GM23338 (cell line): ENCODE data around the gene S100B. TPM values are rescaled to one million over a fixed set of nuclear protein-coding genes. Genes with fewer than 3 reads are reported as not detected.

Experiments used
- ATAC-seq: fragments of 200-7000 bp; cut with Tn5 transposase; 3 replicates; pipeline ENCODE4 v1.9.1; 2020
- DNase-seq: peaks from one replicate; pipeline ENCODE4 v3.0.0-alpha.2; 2015; ENCODE audit warnings: low spot score
- H2AFZ ChIP-seq: fragments of 200-600 bp; sonication (generic); 2 replicates; pipeline ENCODE4 v1.8.0; 2016; ENCODE audit warnings: antibody characterized with exemption, mild to moderate bottlenecking, moderate library complexity
- H3F3A ChIP-seq: fragments of 200-600 bp; sonication (generic); replicated peaks from 2 replicates; pipeline ENCODE4 v1.8.0; 2017; ENCODE audit warnings: antibody characterized with exemption, mixed run types, low read depth
- H3K27ac ChIP-seq: fragments of 200-600 bp; sonication (generic); 2 replicates; pipeline ENCODE4 v1.6.1; 2016; ENCODE audit warnings: low read depth
- H3K27me3 ChIP-seq: fragments of 200-600 bp; sonication (generic); 2 replicates; pipeline ENCODE4 v1.8.0; 2016; ENCODE audit warnings: mild to moderate bottlenecking, mixed run types, moderate library complexity; ENCODE audit not compliant: insufficient read depth
- H3K36me3 ChIP-seq: fragments of 200-600 bp; sonication (generic); 2 replicates; pipeline ENCODE4 v1.8.0; 2016; ENCODE audit warnings: mild to moderate bottlenecking; ENCODE audit not compliant: insufficient read depth
- H3K4me1 ChIP-seq: fragments of 200-600 bp; sonication (generic); 2 replicates; pipeline ENCODE4 v1.8.0; 2016; ENCODE audit warnings: mild to moderate bottlenecking, moderate library complexity; ENCODE audit not compliant: insufficient read depth
- H3K4me2 ChIP-seq: fragments of 200-600 bp; sonication (generic); 2 replicates; pipeline ENCODE4 v1.7.1; 2017; ENCODE audit warnings: mixed run types
- H3K4me3 ChIP-seq: fragments of 200-600 bp; sonication (generic); 2 replicates; pipeline ENCODE4 v1.6.1; 2016; ENCODE audit warnings: mixed run types
- H3K79me2 ChIP-seq: fragments of 200-600 bp; sonication (generic); replicated peaks from 2 replicates; pipeline ENCODE4 v1.8.0; 2017; ENCODE audit warnings: mild to moderate bottlenecking; ENCODE audit not compliant: insufficient read depth
- H3K9me2 ChIP-seq: fragments of 200-600 bp; sonication (generic); 2 replicates; pipeline ENCODE4 v1.8.0; 2017; ENCODE audit not compliant: insufficient read depth
- H4K20me1 ChIP-seq: fragments of 200-600 bp; sonication (generic); replicated peaks from 2 replicates; pipeline ENCODE4 v1.8.0; 2017; ENCODE audit warnings: mild to moderate bottlenecking; ENCODE audit not compliant: insufficient read depth
- H3K27ac Mint-ChIP-seq: 2 replicates; pipeline ENCODE4 v1.8.0; 2020; ENCODE audit warnings: inconsistent platforms, mild to moderate bottlenecking, moderate library complexity, mixed read lengths
- H3K27me3 Mint-ChIP-seq: 3 replicates; pipeline ENCODE4 v1.8.0; 2022; ENCODE audit warnings: low read depth, mild to moderate bottlenecking, moderate library complexity, mixed read lengths, inconsistent platforms; ENCODE audit not compliant: insufficient read depth, poor library complexity
- H3K36me3 Mint-ChIP-seq: 3 replicates; pipeline ENCODE4 v1.8.0; 2021; ENCODE audit warnings: low read depth, mild to moderate bottlenecking, inconsistent platforms, moderate library complexity, mixed read lengths
- H3K4me1 Mint-ChIP-seq: 3 replicates; pipeline ENCODE4 v1.8.0; 2020; ENCODE audit warnings: mild to moderate bottlenecking, inconsistent platforms, mixed read lengths
- H3K4me3 Mint-ChIP-seq: 3 replicates; pipeline ENCODE4 v1.8.0; 2021; ENCODE audit warnings: moderate library complexity, mild to moderate bottlenecking, inconsistent platforms, mixed read lengths
- H3K9me3 Mint-ChIP-seq: 3 replicates; pipeline ENCODE4 v1.8.0; 2020; ENCODE audit warnings: moderate library complexity, mild to moderate bottlenecking, inconsistent platforms, mixed read lengths
- CTCF ChIP-seq, 2 experiments: fragments of 200-600 bp in 1 of 2; sonication (generic) in 1 of 2; conservative IDR thresholded peaks; 2 replicates each; pipeline versions ENCODE4 v1.5.1 to v1.6.1; 2016 to 2017; ENCODE audit warnings: antibody characterized with exemption in 2 of 2, low read depth in 2 of 2, mild to moderate bottlenecking in 2 of 2, moderate library complexity in 1 of 2
- ETS1 ChIP-seq: IDR thresholded peaks from 2 replicates; pipeline ENCODE4 v1.6.1; 2016; ENCODE audit warnings: antibody characterized with exemption
- ZNF331 ChIP-seq: fragments of 250-450 bp; sonication (Bioruptor Pico); IDR thresholded peaks from 2 replicates; pipeline ENCODE4 v1.5.0; 2020; ENCODE audit warnings: low read depth, mild to moderate bottlenecking, moderate library complexity
- ZNF462 ChIP-seq: fragments of 250-450 bp; sonication (Bioruptor Pico); IDR thresholded peaks from 2 replicates; pipeline ENCODE4 v1.5.0; 2020; ENCODE audit warnings: mild to moderate bottlenecking, moderate library complexity
- polyA plus RNA-seq: library from polyadenylated mRNA; unstranded; fragments of >200 nt; fragmentation: Nextera tagmentation; extraction: Ambion mirVana; gene quantifications from 2 replicates; pipeline ENCODE4 v1.2.1, GENCODE V29; 2016
- total RNA-seq: library from RNA; depleted of rRNA; stranded (reverse); fragments of >200 nt; shearing (Covaris generic); gene quantifications from 2 replicates; pipeline ENCODE4 v1.2.3, GENCODE V29; 2014

The S100B gene
- total and polyA plus RNA-seq, 2 experiments from 2014 or later: 0.97 to 1.5 TPM

DNA sequence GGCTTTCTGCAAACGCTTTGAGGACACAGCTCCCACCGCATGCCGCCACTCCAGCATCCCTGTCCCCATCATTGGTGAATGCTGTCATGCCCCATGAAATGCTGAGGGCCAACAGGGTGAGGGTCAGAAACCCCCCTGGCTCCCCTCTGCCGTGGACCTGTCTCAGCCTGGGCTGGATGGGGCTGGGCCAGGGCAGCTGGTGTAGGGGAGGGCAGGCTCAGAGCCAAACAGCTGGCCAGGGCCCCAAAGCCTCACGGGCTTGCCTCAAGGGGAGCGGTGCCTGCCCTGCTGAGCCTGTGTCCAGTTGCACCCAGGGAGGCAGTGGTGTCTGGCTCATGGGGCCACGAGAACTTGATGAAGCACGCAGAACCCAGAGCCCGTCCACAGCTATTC lies 49.7 kb downstream of the S100B start:
- Histone ChIP-seq H3K36me3 (no peaks in the 10 kb centered on the region), H3K9me2 (no peaks in the 10 kb centered on the region), H3K4me2 (no peak overlapping the region), H3K79me2 (no peaks in the 10 kb centered on the region), H3K4me3 (no peak overlapping the region), H3K27ac (no peak overlapping the region), H4K20me1 (no peaks in the 10 kb centered on the region), H3K27me3 (no peaks in the 10 kb centered on the region), H2AFZ (no peak overlapping the region), H3F3A (no peaks in the 10 kb centered on the region), H3K4me1 (no peaks in the 10 kb centered on the region)
- Mint-ChIP-seq H3K9me3 (no peaks in the 10 kb centered on the region), H3K27ac (no peak overlapping the region), H3K4me1 (no peaks in the 10 kb centered on the region; the same call in 2 of the 3 replicates), H3K27me3 (peaks cover 6% of the 10 kb centered on the region), H3K4me3 (no peak overlapping the region), H3K36me3 (peaks cover 18% of the 10 kb centered on the region; the same call in 2 of the 3 replicates)
- ATAC-seq (no peak), DNase-seq (no peak)
- no peak for TF ChIP-seq ZNF331 (CRISPR knock-in tag)

DNA sequence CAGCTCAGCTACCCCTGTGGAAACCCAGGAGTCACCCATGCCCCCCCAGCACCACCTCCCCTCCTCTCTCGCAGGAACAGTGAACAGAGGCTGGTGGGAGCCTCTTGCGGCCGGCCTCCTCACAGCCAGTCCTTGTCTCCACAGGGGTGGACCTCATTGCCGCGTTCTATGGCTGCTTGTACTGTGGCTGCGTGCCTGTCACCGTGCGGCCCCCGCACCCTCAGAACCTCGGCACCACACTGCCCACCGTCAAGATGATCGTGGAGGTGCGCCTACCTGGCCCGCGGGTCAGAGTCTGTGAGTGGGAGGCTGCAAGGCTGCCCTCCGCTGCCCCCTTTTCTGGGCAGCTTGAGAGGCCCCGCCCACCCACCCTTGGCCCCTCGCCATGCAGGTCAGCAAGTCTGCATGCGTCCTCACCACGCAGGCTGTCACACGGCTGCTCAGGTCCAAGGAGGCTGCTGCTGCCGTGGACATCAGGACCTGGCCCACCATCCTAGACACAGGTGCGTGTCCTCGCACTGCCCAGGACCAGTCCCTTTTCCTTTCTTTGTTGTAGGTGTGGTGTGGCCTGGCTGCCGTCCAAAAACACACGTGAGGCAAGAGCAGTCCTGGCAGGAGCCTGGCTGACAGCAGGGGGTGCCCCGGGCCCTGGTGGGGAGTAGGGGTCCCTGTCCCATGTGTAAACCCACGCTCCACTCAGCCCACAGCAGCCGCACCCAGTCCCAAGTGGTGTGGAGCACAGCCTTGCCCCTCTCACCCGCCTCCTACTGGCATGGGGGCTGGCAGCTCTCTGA lies 50.3 kb downstream of the S100B start:
- DNase-seq (no peak), ATAC-seq (no peak)
- H2AFZ ChIP-seq: no peak overlapping the region
- H3K36me3 ChIP-seq: no peaks in the 10 kb centered on the region
- no peak overlapping the region for H3K4me3 Mint-ChIP-seq
- no peak overlapping the region; the same call in 1 of the 2 replicates for H3K27ac Mint-ChIP-seq
- H3K9me2 ChIP-seq: no peaks in the 10 kb centered on the region
- H3K27ac ChIP-seq: no peak overlapping the region
- H3K9me3 Mint-ChIP-seq: no peaks in the 10 kb centered on the region
- no peak overlapping the region for H3K4me3 ChIP-seq
- no peak overlapping the region for H3K4me2 ChIP-seq
- no peaks in the 10 kb centered on the region for H4K20me1 ChIP-seq
- H3K4me1 Mint-ChIP-seq: no peaks in the 10 kb centered on the region; the same call in 2 of the 3 replicates
- H3F3A ChIP-seq: no peaks in the 10 kb centered on the region
- H3K27me3 ChIP-seq: no peaks in the 10 kb centered on the region
- H3K79me2 ChIP-seq: no peaks in the 10 kb centered on the region
- peaks cover 17% of the 10 kb centered on the region; the same call in 2 of the 3 replicates for H3K36me3 Mint-ChIP-seq
- H3K27me3 Mint-ChIP-seq: peaks cover 6% of the 10 kb centered on the region
- no peaks in the 10 kb centered on the region for H3K4me1 ChIP-seq
- TF ChIP-seq ZNF462 (CRISPR knock-in tag): no peak
- no peak for TF ChIP-seq ETS1
- TF ChIP-seq CTCF (conservative IDR thresholded peaks at IDR 0.05; ENCODE audit: low read depth in 2 of 2): no peak
